A673 (cell line): ENCODE measurements around the gene VPS26C. TPM values are rescaled to one million over a fixed set of nuclear protein-coding genes. Genes with fewer than 3 reads are reported as not detected.
A peak's percentile ranks its signal among the peaks of the same experiment; 100 is the strongest.

Experiments used
- BruUV-seq: library from RNA; stranded (reverse); fragments of 400-500 nt; replicated peaks from 2 replicates; lab custom pipeline; 2021; lab: Mats Ljungman, UMichigan
- CTCF ChIA-PET: fragments of 300-600 bp; sonication (Branson Sonifier 250); formaldehyde crosslinking; loops from one replicate; lab custom pipeline; 2022; ENCODE audit warnings: antibody characterized with exemption; lab: Charles Lee
- POLR2A ChIA-PET: fragments of 300-600 bp; sonication (Branson Sonifier 250); formaldehyde crosslinking; loops from one replicate; lab custom pipeline; 2022; ENCODE audit warnings: antibody characterized with exemption; ENCODE audit not compliant: low non-redundant PET; lab: Charles Lee
- DNase-seq: peaks from one replicate; pipeline ENCODE4 v3.0.0-alpha.2; 2015; ENCODE audit warnings: low spot score
- H3K27ac ChIP-seq: fragments of 200-600 bp; sonication (generic); 2 replicates; pipeline ENCODE4 v1.5.1; 2016; ENCODE audit warnings: mixed run types, low read depth, mild to moderate bottlenecking, mixed read lengths, antibody characterized with exemption, low read length; ENCODE audit not compliant: poor library complexity, severe bottlenecking
- H3K27me3 ChIP-seq: fragments of 200-600 bp; sonication (generic); replicated peaks from 2 replicates; pipeline ENCODE4 v1.6.1; 2017; ENCODE audit warnings: mixed run types, low read depth, mild to moderate bottlenecking, mixed read lengths, antibody characterized with exemption, low read length; ENCODE audit not compliant: insufficient read depth, poor library complexity
- H3K36me3 ChIP-seq: fragments of 200-600 bp; sonication (generic); 2 replicates; pipeline ENCODE4 v1.6.1; 2016; ENCODE audit warnings: mixed run types, mild to moderate bottlenecking, mixed read lengths, antibody characterized with exemption, low read length; ENCODE audit not compliant: insufficient read depth, poor library complexity, severe bottlenecking
- H3K4me1 ChIP-seq: fragments of 200-600 bp; sonication (generic); 2 replicates; pipeline ENCODE4 v1.6.1; 2017; ENCODE audit warnings: mixed run types, mild to moderate bottlenecking, mixed read lengths, antibody characterized with exemption, low read length; ENCODE audit not compliant: insufficient read depth, poor library complexity, severe bottlenecking
- H3K4me3 ChIP-seq: fragments of 200-600 bp; sonication (generic); 2 replicates; pipeline ENCODE4 v1.5.1; 2016; ENCODE audit warnings: low read depth, mixed run types, mild to moderate bottlenecking, mixed read lengths, low read length; ENCODE audit not compliant: poor library complexity, severe bottlenecking
- H3K9me3 ChIP-seq: fragments of 200-600 bp; sonication (generic); 2 replicates; pipeline ENCODE4 v1.6.1; 2016; ENCODE audit warnings: mixed run types, low read depth, mild to moderate bottlenecking, mixed read lengths, antibody characterized with exemption, low read length; ENCODE audit not compliant: poor library complexity, severe bottlenecking
- CTCF ChIP-seq: fragments of 300-800, 200-600 bp; sonication (generic); conservative IDR thresholded peaks from 2 replicates; pipeline ENCODE4 v1.5.1; 2017; ENCODE audit warnings: low read depth, mild to moderate bottlenecking, antibody characterized with exemption, low read length, moderate library complexity, mixed read lengths
- EZH2 ChIP-seq: fragments of 200-600 bp; sonication (generic); IDR thresholded peaks from 2 replicates; pipeline ENCODE4 v1.6.1; 2017; ENCODE audit warnings: borderline replicate concordance, low read depth, mild to moderate bottlenecking, mixed read lengths, antibody characterized with exemption, low read length; ENCODE audit not compliant: poor library complexity, severe bottlenecking
- intact Hi-C: fragments of 100-400 bp; cut with micrococcal nuclease; formaldehyde crosslinking; loops from one replicate; pipeline ENCODE4 v1.10.0; 2022; ENCODE audit not compliant: unreplicated experiment
- total RNA-seq: library from RNA; stranded (reverse); gene quantifications from 2 replicates; pipeline ENCODE4 v1.2.3, GENCODE V29; 2021

Gene VPS26C
- total RNA-seq, 1 experiment from 2014 or later = 45.3 TPM

GRCh38 chr21:37269481-37269880, 2.3 kb upstream of the VPS26C start:
- intact Hi-C loops = no loop called here
- POLR2A ChIA-PET = no interaction called here
- Histone ChIP-seq H3K36me3 (no peaks in the 10 kb centered on the region), H3K27me3 (no peaks in the 10 kb centered on the region), H3K9me3 (no peaks in the 10 kb centered on the region), H3K4me3 (no peak overlapping the region), H3K4me1 (peaks cover 12% of the 10 kb centered on the region), H3K27ac (no peak overlapping the region)
- no peak for DNase-seq
- TF ChIP-seq EZH2 (no peak), CTCF (no peak)
- no TSS peak for BruUV-seq
- CTCF ChIA-PET = no interaction called here

- intact Hi-C loops = no loop called here
- no TSS peak for BruUV-seq
- CTCF ChIA-PET = no interaction called here
- Histone ChIP-seq H3K27ac (peak overlapping the region; percentile 98), H3K4me3 (peak overlapping the region; percentile 72), H3K4me1 (peaks cover 9% of the 10 kb centered on the region), H3K27me3 (no peaks in the 10 kb centered on the region), H3K9me3 (no peaks in the 10 kb centered on the region), H3K36me3 (no peaks in the 10 kb centered on the region)
- TF ChIP-seq EZH2 = no peak
- no peak for TF ChIP-seq CTCF
- DNase-seq = no peak
- POLR2A ChIA-PET = no interaction called here
These were observed 1.0 kb upstream of the VPS26C start for GRCh38 chr21:37268186-37268503.

- no peaks in the 10 kb centered on the region for H3K9me3 ChIP-seq
- peak; percentile 43 for DNase-seq
- peak overlapping the region; percentile 98 for H3K27ac ChIP-seq
- H3K4me1 ChIP-seq = peaks cover 9% of the 10 kb centered on the region
- H3K36me3 ChIP-seq = no peaks in the 10 kb centered on the region
- CTCF ChIA-PET = no interaction called here
- POLR2A ChIA-PET = no interaction called here
- TF ChIP-seq CTCF = no peak
- TF ChIP-seq EZH2 = no peak
- no peaks in the 10 kb centered on the region for H3K27me3 ChIP-seq
- H3K4me3 ChIP-seq = peak overlapping the region; percentile 72
- BruUV-seq = TSS peak; percentile 38
- intact Hi-C loops = loop anchor here (1.0 kb wide), 1 partner anchor 100 kb away; the partner anchor contains the start of gene DYRK1A
These were observed 466 bp downstream of the VPS26C start for GRCh38 chr21:37266515-37267221.
